Dendritic cell treated with granulocyte-macrophage colony-stimulating factor and Interleukin-4, amounts not matched to agents 40 ng/mL and 50 ng/mL, for 4 days (primary cell): ENCODE results near the gene SYCE3.

Experiments
- H3K27ac Mint-ChIP-seq: one replicate; pipeline ENCODE4 v1.8.0; 2022; ENCODE audit warnings: mild to moderate bottlenecking, mixed read lengths
- H3K27me3 Mint-ChIP-seq: one replicate; pipeline ENCODE4 v1.8.0; 2022; ENCODE audit warnings: mild to moderate bottlenecking, mixed read lengths
- H3K36me3 Mint-ChIP-seq: one replicate; pipeline ENCODE4 v1.8.0; 2022; ENCODE audit warnings: low read depth, mixed read lengths
- H3K4me1 Mint-ChIP-seq: one replicate; pipeline ENCODE4 v1.8.0; 2022; ENCODE audit warnings: low read depth, mixed read lengths
- H3K4me3 Mint-ChIP-seq: one replicate; pipeline ENCODE4 v1.8.0; 2022; ENCODE audit warnings: mild to moderate bottlenecking, moderate library complexity, mixed read lengths
- H3K9me3 Mint-ChIP-seq: one replicate; pipeline ENCODE4 v1.8.0; 2022; ENCODE audit warnings: mixed read lengths
- intact Hi-C: fragments of 100-400 bp; cut with micrococcal nuclease; formaldehyde crosslinking; loops from one replicate; pipeline ENCODE4 v1.15.0; 2022

SYCE3 gene

DNA sequence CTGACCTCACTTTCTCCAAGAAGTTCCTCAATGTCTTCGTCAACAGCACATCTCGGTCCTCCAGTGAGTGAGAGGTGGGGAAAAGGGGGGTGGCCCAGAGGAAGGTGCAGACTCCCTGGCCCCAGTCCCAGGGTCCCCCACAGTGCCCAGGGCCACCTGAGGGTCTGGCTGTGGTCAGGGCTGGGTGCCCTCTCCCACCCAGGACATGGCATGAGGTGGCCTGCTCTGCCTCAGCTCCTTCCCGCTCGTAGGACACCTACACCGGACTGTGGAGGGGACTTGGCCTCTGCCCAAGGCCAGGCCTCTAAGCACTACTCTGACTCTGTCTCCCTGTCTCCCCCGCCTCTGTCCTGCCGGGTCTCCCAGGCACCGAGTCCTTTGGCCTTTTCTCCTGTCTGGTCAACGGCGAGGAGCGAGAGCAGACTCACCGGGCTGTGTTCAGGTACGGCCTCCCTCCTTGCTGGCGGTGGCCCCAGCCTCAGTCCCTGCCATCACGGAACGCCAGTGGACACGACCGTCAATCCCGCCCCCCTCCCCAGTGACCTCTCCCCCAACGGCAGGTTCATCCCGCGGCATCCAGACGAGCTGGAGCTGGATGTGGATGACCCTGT, 42.4 kb upstream of the SYCE3 start:
- Mint-ChIP-seq H3K27me3 (peaks cover 86% of the 10 kb centered on the region), H3K9me3 (no peaks in the 10 kb centered on the region), H3K4me1 (peaks cover 1% of the 10 kb centered on the region), H3K27ac (no peak overlapping the region), H3K4me3 (no peak overlapping the region), H3K36me3 (no peaks in the 10 kb centered on the region)
- intact Hi-C loops = no loop called here

GRCh38 chr22:50604256-50605001, 41.7 kb upstream of the SYCE3 start:
- H3K4me3 Mint-ChIP-seq = no peak overlapping the region
- no peak overlapping the region for H3K27ac Mint-ChIP-seq
- no peaks in the 10 kb centered on the region for H3K9me3 Mint-ChIP-seq
- intact Hi-C loops = no loop called here
- no peaks in the 10 kb centered on the region for H3K36me3 Mint-ChIP-seq
- peaks cover 5% of the 10 kb centered on the region for H3K4me1 Mint-ChIP-seq
- H3K27me3 Mint-ChIP-seq = peaks cover 87% of the 10 kb centered on the region

DNA sequence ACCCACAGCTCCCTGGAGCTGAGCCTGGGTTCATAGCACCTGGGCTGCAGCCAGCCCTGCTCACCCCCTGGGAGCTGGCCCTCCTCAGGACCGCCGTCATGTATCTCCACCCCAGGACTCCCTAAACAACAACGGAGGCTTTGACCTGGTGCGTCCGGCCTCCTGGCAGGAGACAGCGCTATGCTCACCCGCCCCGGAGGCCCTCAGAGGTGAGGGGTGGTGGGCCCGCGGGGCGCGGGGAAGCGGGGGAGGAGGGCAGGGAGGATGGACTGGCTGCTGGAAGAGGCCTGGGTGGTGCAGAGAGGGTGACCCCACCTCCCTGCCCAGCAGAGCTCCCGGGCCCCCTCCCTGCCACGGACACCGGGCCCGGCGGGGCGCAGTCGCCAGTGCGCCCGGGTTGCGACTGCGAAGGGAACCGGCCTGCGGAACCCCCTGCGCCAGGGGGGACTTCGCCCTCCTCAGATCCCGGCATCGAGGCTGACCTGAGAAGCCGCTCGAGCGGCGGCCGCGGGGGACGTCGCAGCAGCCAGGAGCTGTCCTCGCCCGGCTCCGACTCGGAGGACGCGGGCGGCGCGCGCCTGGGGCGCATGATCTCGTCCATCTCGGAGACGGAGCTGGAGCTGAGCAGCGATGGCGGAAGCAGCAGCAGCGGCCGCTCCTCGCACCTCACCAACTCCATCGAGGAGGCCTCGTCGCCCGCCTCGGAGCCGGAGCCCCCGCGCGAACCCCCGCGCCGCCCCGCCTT, 41.0 kb upstream of the SYCE3 start:
- intact Hi-C loops = no loop called here
- H3K27ac Mint-ChIP-seq = no peak overlapping the region
- H3K27me3 Mint-ChIP-seq = peaks cover 85% of the 10 kb centered on the region
- H3K4me3 Mint-ChIP-seq = no peak overlapping the region
- no peaks in the 10 kb centered on the region for H3K9me3 Mint-ChIP-seq
- H3K4me1 Mint-ChIP-seq = peaks cover 5% of the 10 kb centered on the region
- H3K36me3 Mint-ChIP-seq = no peaks in the 10 kb centered on the region

GRCh38 chr22:50602338-50602700, 39.6 kb upstream of the SYCE3 start:
- intact Hi-C loops = no loop called here
- Mint-ChIP-seq H3K36me3 (no peaks in the 10 kb centered on the region), H3K27ac (no peak overlapping the region), H3K9me3 (no peaks in the 10 kb centered on the region), H3K4me1 (peaks cover 5% of the 10 kb centered on the region), H3K4me3 (no peak overlapping the region), H3K27me3 (peaks cover 86% of the 10 kb centered on the region)

DNA sequence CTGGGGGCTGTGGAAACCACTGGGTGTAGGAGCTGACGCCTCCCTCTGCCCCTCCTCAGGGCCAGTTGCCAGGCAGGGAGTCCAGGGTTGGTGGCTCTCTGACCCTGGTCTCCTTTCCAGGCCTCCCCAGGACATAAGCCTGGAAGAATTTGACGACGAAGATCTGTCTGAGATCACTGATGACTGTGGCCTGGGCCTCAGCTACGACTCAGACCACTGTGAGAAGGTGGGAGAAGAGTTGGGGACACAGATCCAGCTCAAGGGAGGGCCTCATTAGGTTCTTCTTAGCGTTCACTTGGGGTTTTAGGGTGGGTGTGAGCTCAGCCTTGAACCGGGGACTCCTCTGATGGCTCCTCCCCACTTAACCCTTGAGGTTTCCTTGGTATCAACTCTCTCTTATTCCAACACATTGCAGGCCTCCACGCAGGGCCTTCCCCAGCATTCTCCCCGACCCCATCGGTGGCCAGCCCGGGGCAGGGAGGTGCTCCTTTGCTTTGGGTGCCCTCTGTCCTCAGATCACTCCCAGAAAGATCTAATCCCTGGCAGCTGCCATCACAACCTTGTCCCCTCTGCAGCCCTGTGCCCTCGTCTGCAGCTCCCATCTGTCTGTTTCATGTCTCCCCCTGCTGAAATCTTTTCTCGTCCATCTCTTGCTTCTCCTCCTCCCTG, 39.1 kb upstream of the SYCE3 start:
- Mint-ChIP-seq H3K36me3 (no peaks in the 10 kb centered on the region), H3K27ac (no peak overlapping the region), H3K4me3 (no peak overlapping the region), H3K27me3 (peaks cover 85% of the 10 kb centered on the region), H3K4me1 (peaks cover 5% of the 10 kb centered on the region), H3K9me3 (no peaks in the 10 kb centered on the region)
- intact Hi-C loops = loop anchor here (2.0 kb wide), 1 partner anchor 19 kb away; the partner anchor contains the start of gene CHKB

- Mint-ChIP-seq H3K27ac (no peak overlapping the region), H3K27me3 (peaks cover 80% of the 10 kb centered on the region), H3K9me3 (no peaks in the 10 kb centered on the region), H3K4me3 (peak overlapping the region; percentile 30), H3K4me1 (peaks cover 5% of the 10 kb centered on the region), H3K36me3 (no peaks in the 10 kb centered on the region)
- intact Hi-C loops = loop anchor here (2.0 kb wide), 1 partner anchor 18 kb away; the partner anchor contains the start of gene CHKB
Observed at GRCh38 chr22:50600967-50601668, 38.4 kb upstream of the SYCE3 start.

GRCh38 chr22:50600538-50600937, 37.8 kb upstream of the SYCE3 start, which contains the start of gene MAPK8IP2:
MAPK8IP2 (plus strand) TSS chr22:50600793; CDS start chr22:50600819, 26 bp downstream.
- peaks cover 5% of the 10 kb centered on the region for H3K4me1 Mint-ChIP-seq
- H3K36me3 Mint-ChIP-seq = no peaks in the 10 kb centered on the region
- H3K27me3 Mint-ChIP-seq = peaks cover 75% of the 10 kb centered on the region
- intact Hi-C loops = loop anchor here (2.0 kb wide), 1 partner anchor 18 kb away; the partner anchor contains the start of gene CHKB
- peak within 1 kb of the TSS; percentile 30 for H3K4me3 Mint-ChIP-seq
- H3K9me3 Mint-ChIP-seq = no peaks in the 10 kb centered on the region
- H3K27ac Mint-ChIP-seq = no peak within 1 kb of the TSS

- Mint-ChIP-seq H3K4me3 (peak overlapping the region; percentile 18), H3K9me3 (no peaks in the 10 kb centered on the region), H3K27me3 (peaks cover 69% of the 10 kb centered on the region), H3K36me3 (no peaks in the 10 kb centered on the region), H3K27ac (no peak overlapping the region), H3K4me1 (peaks cover 5% of the 10 kb centered on the region)
- intact Hi-C loops = loop anchor here (2.0 kb wide), 1 partner anchor 17 kb away; the partner anchor contains the start of gene CHKB
Observed at GRCh38 chr22:50599816-50600455, 37.2 kb upstream of the SYCE3 start.

GRCh38 chr22:50597097-50597496, 34.4 kb upstream of the SYCE3 start:
- H3K27me3 Mint-ChIP-seq = peaks cover 44% of the 10 kb centered on the region
- H3K9me3 Mint-ChIP-seq = no peaks in the 10 kb centered on the region
- intact Hi-C loops = no loop called here
- H3K4me3 Mint-ChIP-seq = no peak overlapping the region
- no peak overlapping the region for H3K27ac Mint-ChIP-seq
- no peaks in the 10 kb centered on the region for H3K36me3 Mint-ChIP-seq
- H3K4me1 Mint-ChIP-seq = peaks cover 5% of the 10 kb centered on the region

DNA sequence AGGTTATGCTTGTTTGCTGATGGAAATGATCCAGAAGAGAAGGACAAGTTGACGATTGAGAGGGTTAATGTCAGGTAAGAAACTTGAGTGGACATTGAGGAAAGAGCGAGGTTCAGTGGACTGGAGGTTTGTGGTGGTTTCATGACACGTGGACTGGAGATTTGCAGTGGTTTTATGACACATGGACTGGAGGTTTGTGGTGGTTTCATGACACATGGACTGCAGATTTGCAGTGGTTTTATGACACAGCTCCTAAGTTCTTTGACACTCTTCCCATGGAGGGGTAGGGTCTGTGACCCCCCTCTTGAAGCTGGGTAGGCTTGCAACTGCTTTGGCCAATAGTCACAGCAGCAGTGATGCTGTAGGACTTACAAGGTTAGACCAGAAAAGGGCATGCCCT, 32.5 kb upstream of the SYCE3 start:
- intact Hi-C loops = no loop called here
- H3K27me3 Mint-ChIP-seq = peaks cover 35% of the 10 kb centered on the region
- H3K4me1 Mint-ChIP-seq = peaks cover 5% of the 10 kb centered on the region
- no peak overlapping the region for H3K4me3 Mint-ChIP-seq
- H3K36me3 Mint-ChIP-seq = no peaks in the 10 kb centered on the region
- H3K9me3 Mint-ChIP-seq = no peaks in the 10 kb centered on the region
- H3K27ac Mint-ChIP-seq = no peak overlapping the region

GRCh38 chr22:50587407-50587806, 24.7 kb upstream of the SYCE3 start:
- Mint-ChIP-seq H3K36me3 (peaks cover 5% of the 10 kb centered on the region), H3K27ac (no peak overlapping the region), H3K4me1 (peaks cover 6% of the 10 kb centered on the region), H3K27me3 (peaks cover 8% of the 10 kb centered on the region), H3K9me3 (no peaks in the 10 kb centered on the region), H3K4me3 (no peak overlapping the region)
- intact Hi-C loops = no loop called here

DNA sequence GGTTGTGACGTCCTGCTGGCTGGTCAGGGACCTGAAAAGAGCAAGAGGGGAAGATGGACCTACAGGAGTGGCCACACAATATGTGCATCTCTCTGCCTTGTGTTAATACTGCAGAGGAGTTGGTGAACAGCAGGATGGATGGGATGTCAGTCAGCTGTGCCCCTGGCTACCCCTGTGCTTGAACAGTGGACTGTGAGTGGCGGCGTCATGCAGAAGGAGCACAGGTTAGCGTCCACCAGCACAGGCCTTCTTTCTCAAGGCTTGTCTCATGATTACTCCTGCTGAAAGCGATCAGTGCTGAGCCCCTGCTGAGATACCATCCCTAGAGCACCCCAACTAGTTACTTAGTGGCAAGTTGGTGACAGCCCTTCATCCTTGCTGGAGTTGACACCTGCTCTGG, 23.7 kb upstream of the SYCE3 start:
- intact Hi-C loops = no loop called here
- no peak overlapping the region for H3K4me3 Mint-ChIP-seq
- H3K4me1 Mint-ChIP-seq = peaks cover 11% of the 10 kb centered on the region
- peaks cover 8% of the 10 kb centered on the region for H3K27me3 Mint-ChIP-seq
- H3K27ac Mint-ChIP-seq = no peak overlapping the region
- no peaks in the 10 kb centered on the region for H3K9me3 Mint-ChIP-seq
- H3K36me3 Mint-ChIP-seq = peaks cover 9% of the 10 kb centered on the region

DNA sequence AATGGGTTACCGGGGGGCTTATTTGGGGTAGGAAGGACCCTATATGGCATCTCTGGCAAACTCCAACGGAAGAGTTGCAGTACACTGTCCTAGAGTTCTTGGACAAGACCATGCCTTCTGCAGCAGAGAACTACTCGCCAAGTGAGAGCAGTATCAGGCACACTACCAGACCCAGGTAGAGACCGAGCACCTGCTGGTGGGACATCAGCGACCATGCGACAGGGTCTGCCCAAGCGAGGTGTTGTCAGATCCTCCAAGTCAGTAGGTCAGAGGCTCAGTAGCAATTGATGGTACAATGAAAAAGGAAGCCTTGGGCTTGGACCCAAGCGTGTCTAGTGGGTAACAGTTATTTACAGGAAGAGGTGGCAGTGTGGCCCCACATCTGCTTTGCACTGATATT, 23.1 kb upstream of the SYCE3 start:
- peaks cover 8% of the 10 kb centered on the region for H3K27me3 Mint-ChIP-seq
- intact Hi-C loops = no loop called here
- peaks cover 14% of the 10 kb centered on the region for H3K4me1 Mint-ChIP-seq
- H3K36me3 Mint-ChIP-seq = peaks cover 16% of the 10 kb centered on the region
- H3K27ac Mint-ChIP-seq = no peak overlapping the region
- H3K9me3 Mint-ChIP-seq = no peaks in the 10 kb centered on the region
- no peak overlapping the region for H3K4me3 Mint-ChIP-seq
